Small intestine (tissue), 7 donors: ENCODE results near the gene CACNA2D3. TPM values are rescaled to one million over a fixed set of nuclear protein-coding genes. Genes with fewer than 3 reads are reported as not detected.

Experiments used
- DNase-seq, 2 donors: peaks; one replicate each; pipeline versions ENCODE4 v3.0.0 to v3.0.0-alpha.2; 2013
- FAIRE-seq: peaks from 2 replicates; lab custom pipeline; 2012; peaks lifted over from hg19 to GRCh38; lab: Jason Lieb, UNC
- H3K27ac ChIP-seq, 3 donors: one replicate each; pipeline ENCODE4 v1.5.1; 2013; ENCODE audit warnings: low read length in 2 of 3, mild to moderate bottlenecking in 2 of 3, control low read depth in 1 of 3, inconsistent platforms in 1 of 3, low read depth in 1 of 3, moderate library complexity in 1 of 3
- H3K27me3 ChIP-seq, 3 donors: one replicate each; pipeline ENCODE4 v1.6.1; 2013; ENCODE audit warnings: low read length in 3 of 3, inconsistent platforms in 1 of 3; ENCODE audit not compliant: control insufficient read depth in 3 of 3, insufficient read depth in 3 of 3
- H3K36me3 ChIP-seq, 3 donors: one replicate each; pipeline ENCODE4 v1.6.1; 2013; ENCODE audit warnings: low read length in 3 of 3, inconsistent platforms in 1 of 3, low read depth in 1 of 3, mild to moderate bottlenecking in 1 of 3, moderate library complexity in 1 of 3; ENCODE audit not compliant: control insufficient read depth in 3 of 3, insufficient read depth in 2 of 3
- H3K4me1 ChIP-seq, 3 donors: one replicate each; pipeline ENCODE4 v1.6.1; 2013; ENCODE audit warnings: low read length in 2 of 3, inconsistent platforms in 1 of 3, low read depth in 1 of 3, mild to moderate bottlenecking in 1 of 3, moderate library complexity in 1 of 3; ENCODE audit not compliant: control insufficient read depth in 3 of 3, insufficient read depth in 2 of 3
- H3K4me3 ChIP-seq, 3 donors: one replicate each; pipeline ENCODE4 v1.5.1; 2013; ENCODE audit warnings: low read length in 3 of 3, control low read depth in 1 of 3, inconsistent platforms in 1 of 3, low read depth in 1 of 3, mild to moderate bottlenecking in 1 of 3, moderate library complexity in 1 of 3
- H3K9me3 ChIP-seq, 2 donors: one replicate each; pipeline ENCODE4 v1.6.1; 2013; ENCODE audit warnings: low read depth in 1 of 2, low read length in 1 of 2; ENCODE audit not compliant: control insufficient read depth in 2 of 2, insufficient read depth in 1 of 2
- WGBS, 3 donors: extraction: QIAGEN DNeasy Blood & Tissue Kit; methylation state at CpG; one replicate each; pipeline ENCODE4 v1.1.7; 2013; 5-methylcytosine and 5-hydroxymethylcytosine counted together
- polyA plus RNA-seq, 4 donors: library from polyadenylated mRNA; stranded (reverse) in 3 of 4; unstranded in 1 of 4; fragments of 200-250 nt in 3 of 4; fragments of 120-200 nt in 1 of 4; gene quantifications; one replicate each; pipeline versions ENCODE4 v1.2.1 to v1.2.3, GENCODE V29; 2013
- donor health status: healthy with polysubstance abuse.
- donor health status: control.
- donor health status: control.
- donor health status: Bipolar disorder and iron deficiency.
- donor health status: healthy.

The CACNA2D3 gene
- polyA plus RNA-seq, 4 donors: 0.27 to 0.61 TPM; not detected in 2

DNA sequence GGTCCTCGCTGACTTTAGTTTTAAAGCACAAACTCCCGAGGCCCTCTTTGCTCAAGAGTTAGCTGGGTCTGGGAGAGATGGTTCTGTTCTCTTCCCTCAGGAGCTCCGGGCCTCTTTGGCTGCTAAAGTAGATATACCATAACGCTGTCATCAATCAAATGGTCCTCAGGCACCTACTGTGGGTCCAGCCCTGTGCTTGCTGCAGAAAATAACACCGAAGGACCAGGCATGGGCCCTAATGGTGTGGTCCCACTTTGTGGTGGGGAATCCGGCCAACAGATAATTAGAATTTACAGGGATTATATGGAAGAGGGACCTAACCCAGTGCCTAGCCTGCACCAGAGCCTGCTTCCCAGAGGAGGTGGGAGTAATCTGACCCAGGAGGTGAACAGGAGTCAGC is 458.1 kb downstream of the CACNA2D3 start:
- no peak overlapping the region for H3K27ac ChIP-seq
- FAIRE-seq (no peak), DNase-seq (no peak)
- H3K4me3 ChIP-seq: no peak overlapping the region
- no peaks in the 10 kb centered on the region for H3K36me3 ChIP-seq
- H3K4me1 ChIP-seq: no peaks in the 10 kb centered on the region
- no peaks in the 10 kb centered on the region for H3K27me3 ChIP-seq
- H3K9me3 ChIP-seq: no peaks in the 10 kb centered on the region
- 83 to 86% (median 84%) methylated on average over 6 of the region's 6 CpGs for WGBS, 3 donors

DNA sequence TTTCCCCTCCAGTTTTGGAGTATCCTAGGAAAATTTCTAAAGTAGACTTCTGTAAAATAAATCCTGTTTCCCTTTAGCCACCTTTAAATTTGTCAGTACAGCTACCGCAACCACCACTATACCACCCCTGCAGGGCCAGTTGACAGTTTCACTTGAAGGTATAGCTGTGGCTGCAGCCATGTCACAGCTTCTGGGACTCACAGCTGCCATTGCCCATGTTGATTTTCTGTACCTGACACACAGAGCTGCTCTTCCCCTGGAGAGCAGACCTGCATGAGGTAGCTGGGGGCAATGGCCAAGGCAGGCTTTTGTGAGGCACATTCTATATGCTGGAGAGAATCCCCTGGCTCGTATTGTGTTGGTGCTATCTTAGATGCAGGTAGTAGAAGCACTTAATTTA is 460.1 kb downstream of the CACNA2D3 start:
- Histone ChIP-seq H3K27ac (no peak overlapping the region), H3K9me3 (no peaks in the 10 kb centered on the region), H3K36me3 (no peaks in the 10 kb centered on the region), H3K4me3 (no peak overlapping the region), H3K4me1 (no peaks in the 10 kb centered on the region), H3K27me3 (no peaks in the 10 kb centered on the region)
- no peak for FAIRE-seq
- 69 to 77% (median 76%) methylated on average over 2 of the region's 2 CpGs for WGBS, 3 donors
- DNase-seq: no peak

DNA sequence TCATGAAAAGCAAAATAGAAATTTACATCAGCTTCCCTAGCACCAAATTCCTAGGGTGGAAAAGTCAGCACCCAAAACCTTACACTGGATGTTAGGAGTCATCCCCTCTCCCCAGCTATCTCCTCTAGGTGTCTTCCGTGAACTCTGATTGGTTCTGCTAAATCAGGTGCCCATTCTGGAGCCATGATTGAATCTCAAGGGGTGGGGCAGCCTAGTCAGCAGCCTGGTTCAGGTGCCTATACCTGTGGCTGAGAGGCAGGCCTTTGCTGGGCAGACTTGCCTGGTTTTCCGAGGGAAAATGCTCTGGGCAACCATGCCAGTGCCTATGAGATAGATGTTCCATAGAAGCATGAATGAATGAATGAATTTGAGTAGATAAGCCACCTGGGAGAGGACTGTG is 468.8 kb downstream of the CACNA2D3 start:
- Histone ChIP-seq H3K4me1 (no peaks in the 10 kb centered on the region), H3K36me3 (no peaks in the 10 kb centered on the region), H3K9me3 (no peaks in the 10 kb centered on the region), H3K4me3 (no peak overlapping the region), H3K27me3 (no peaks in the 10 kb centered on the region), H3K27ac (no peak overlapping the region)
- DNase-seq (no peak), FAIRE-seq (no peak)
- WGBS, 3 donors: 81 to 93% (median 93%) methylated on average over 2 of the region's 2 CpGs

DNA sequence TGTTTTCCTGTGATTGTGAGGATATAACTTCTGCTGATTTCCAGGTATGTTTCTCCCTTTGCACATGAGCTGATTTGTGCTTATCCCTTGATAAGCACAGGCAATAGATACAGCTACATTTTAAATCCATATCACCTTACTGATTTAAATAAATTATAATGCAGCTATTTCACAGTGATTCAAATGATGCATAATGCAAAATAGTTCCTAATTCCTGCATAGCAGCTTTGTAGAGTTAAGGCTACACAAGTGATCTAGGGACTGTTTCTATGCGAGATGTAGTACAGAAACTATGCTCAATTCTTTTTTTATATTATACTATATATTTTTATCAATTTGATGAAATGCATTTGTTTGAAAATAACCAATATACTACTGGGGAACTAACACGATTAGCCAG is 471.3 kb downstream of the CACNA2D3 start:
- WGBS, 3 donors: 49 to 85% (median 78%) methylated on average over 2 of the region's 2 CpGs
- no peak for DNase-seq
- no peaks in the 10 kb centered on the region for H3K9me3 ChIP-seq
- H3K4me3 ChIP-seq: no peak overlapping the region
- no peaks in the 10 kb centered on the region for H3K36me3 ChIP-seq
- H3K27ac ChIP-seq: no peak overlapping the region
- no peak for FAIRE-seq
- no peaks in the 10 kb centered on the region for H3K4me1 ChIP-seq
- no peaks in the 10 kb centered on the region for H3K27me3 ChIP-seq

DNA sequence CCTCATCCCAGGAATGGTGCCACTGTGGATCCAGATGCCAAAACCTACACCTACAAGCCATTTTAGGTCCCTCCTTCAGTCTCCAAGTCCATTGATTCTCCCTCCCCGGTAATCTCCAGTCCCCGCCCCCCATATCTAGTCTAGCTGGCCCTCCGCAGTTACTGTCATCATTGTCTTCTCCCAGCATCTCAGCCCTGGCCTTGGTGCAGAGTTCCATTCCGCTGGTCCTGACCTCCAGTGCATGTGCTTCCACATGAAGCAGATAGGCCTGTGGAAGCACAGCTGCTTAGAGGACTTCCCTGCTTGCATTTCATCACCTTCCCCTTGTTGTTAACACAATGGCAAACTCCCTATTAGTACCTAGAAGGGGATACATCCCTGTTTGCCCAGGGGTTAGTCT is 473.7 kb downstream of the CACNA2D3 start:
- WGBS, 3 donors: 80 to 89% (median 89%) methylated on average over 4 of the region's 4 CpGs
- DNase-seq (no peak), FAIRE-seq (no peak)
- H3K36me3 ChIP-seq: no peaks in the 10 kb centered on the region
- no peak overlapping the region for H3K4me3 ChIP-seq
- H3K4me1 ChIP-seq: no peaks in the 10 kb centered on the region
- H3K27me3 ChIP-seq: no peaks in the 10 kb centered on the region
- no peak overlapping the region for H3K27ac ChIP-seq
- no peaks in the 10 kb centered on the region for H3K9me3 ChIP-seq

DNA sequence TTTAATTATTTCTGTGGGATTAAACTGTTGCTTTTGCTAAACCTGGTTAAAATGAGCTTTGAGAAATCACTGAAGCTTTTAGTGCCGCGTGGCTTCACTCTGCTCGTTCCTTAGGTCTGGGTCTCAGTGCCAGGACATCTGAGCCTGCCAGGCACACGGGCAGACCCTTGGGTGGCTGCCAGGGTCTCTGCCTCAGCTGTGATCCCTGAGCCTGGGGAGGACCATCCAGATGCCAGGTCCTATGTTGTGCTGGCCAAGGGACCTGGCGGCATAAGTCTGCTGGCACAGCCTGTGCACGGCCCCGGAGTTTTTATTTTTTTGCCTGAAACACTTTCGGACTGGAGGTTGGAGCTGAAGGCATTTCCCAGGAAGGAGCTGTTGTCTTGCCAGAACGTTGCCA is 477.4 kb downstream of the CACNA2D3 start:
- 68 to 74% (median 72%) methylated on average over 9 of the region's 9 CpGs for WGBS, 3 donors
- FAIRE-seq: no peak
- Histone ChIP-seq H3K4me1 (no peaks in the 10 kb centered on the region), H3K9me3 (no peaks in the 10 kb centered on the region), H3K4me3 (no peak overlapping the region), H3K36me3 (no peaks in the 10 kb centered on the region), H3K27ac (no peak overlapping the region), H3K27me3 (no peaks in the 10 kb centered on the region)
- DNase-seq: no peak

DNA sequence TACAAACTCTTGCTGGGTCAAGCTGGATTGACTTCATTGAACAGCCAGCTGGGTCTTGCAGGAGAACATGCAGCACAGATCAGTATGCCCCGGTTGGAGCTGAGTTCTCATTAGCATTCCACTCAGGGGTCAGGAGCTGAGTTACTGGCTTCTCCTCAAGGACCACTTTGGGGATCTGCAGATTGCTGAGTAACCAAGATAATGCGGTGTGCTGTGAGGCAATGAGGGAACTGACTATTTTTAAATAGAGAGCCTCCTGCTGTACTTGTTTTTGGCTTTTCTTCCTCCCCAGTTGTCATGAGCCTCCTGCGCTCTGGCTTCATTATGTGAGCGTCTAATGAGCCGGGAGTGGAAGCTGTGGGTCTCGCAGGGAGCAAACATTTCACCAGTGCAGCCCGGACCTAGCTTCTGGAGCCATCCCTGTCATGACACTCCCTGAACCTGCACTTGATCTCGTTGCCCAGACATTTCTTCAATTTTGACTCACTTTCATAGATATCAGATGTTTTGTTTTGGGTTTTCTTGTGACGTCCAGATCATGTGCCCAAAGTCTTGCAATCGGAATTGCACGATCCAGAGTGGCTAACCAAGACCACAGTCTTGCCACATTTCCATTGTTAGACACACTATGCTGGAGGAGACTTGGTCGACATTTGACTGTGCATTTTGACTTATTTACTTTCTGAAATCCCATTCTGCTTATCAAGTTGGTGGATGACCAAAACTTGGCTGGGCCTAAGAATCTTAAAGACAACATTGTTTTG is 478.3 kb downstream of the CACNA2D3 start:
- FAIRE-seq (no peak), DNase-seq (no peak)
- no peaks in the 10 kb centered on the region for H3K9me3 ChIP-seq

DNA sequence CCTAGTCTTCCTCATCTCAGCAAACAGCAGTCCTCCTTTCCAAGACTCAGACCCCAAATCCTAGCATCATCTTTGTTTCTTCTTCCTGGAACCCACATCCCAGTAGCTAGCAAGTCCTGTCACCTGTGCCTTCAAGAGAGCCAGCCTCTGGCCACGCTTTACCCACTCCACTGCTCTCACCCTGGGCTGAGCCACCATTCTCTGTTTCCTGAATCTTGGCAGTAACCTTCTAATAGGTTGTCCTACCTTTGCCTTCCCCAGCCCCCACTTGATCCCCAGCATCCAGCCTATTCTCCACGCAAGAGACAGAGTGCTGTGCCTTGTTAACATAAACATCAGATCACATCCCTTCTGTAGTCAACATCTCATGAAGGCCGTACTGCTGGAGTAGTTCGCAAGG is 482.1 kb downstream of the CACNA2D3 start:
- WGBS, 3 donors: 85 to 90% (median 86%) methylated on average over 4 of the region's 4 CpGs
- H3K4me1 ChIP-seq: no peaks in the 10 kb centered on the region
- H3K9me3 ChIP-seq: peaks cover 0 to 3% of the 10 kb centered on the region in 2 donors
- H3K27ac ChIP-seq: no peak overlapping the region
- no peaks in the 10 kb centered on the region for H3K27me3 ChIP-seq
- no peak for FAIRE-seq
- DNase-seq: no peak
- H3K4me3 ChIP-seq: no peak overlapping the region
- no peaks in the 10 kb centered on the region for H3K36me3 ChIP-seq

More for the DNA sequence above, 478.3 kb downstream of the CACNA2D3 start:
- Histone ChIP-seq H3K27me3 (no peaks in the 10 kb centered on the region), H3K4me1 (no peaks in the 10 kb centered on the region), H3K27ac (no peak overlapping the region), H3K36me3 (no peaks in the 10 kb centered on the region), H3K4me3 (no peak overlapping the region)
- WGBS, 3 donors: 67 to 78% (median 71%) methylated on average over 12 of the region's 12 CpGs

DNA sequence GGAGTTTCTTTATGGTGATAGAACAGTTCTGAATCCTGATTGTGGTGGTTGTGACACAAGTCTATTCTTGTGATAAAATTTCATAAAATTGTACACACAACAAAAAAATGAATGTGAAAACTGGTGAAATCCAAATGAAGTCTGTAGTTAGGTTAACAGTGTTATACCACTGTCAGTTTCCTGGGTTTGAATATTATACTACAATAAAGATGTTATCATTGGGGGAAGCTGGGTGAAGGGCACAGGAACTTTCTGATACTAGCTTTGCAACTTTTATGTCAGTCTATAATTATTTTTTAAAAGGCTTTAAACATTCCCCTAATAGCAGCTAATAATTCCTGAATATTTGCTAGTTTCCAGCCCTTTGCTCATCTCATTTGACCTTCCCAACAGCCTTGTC is 485.7 kb downstream of the CACNA2D3 start:
- FAIRE-seq: no peak
- Histone ChIP-seq H3K36me3 (no peaks in the 10 kb centered on the region), H3K9me3 (peaks cover 0 to 3% of the 10 kb centered on the region in 2 donors), H3K27ac (no peak overlapping the region), H3K4me1 (no peaks in the 10 kb centered on the region), H3K4me3 (no peak overlapping the region), H3K27me3 (no peaks in the 10 kb centered on the region)
- DNase-seq: no peak
